Measurements from ENCODE around the gene ADSL. TPM values are rescaled to one million over a fixed set of nuclear protein-coding genes. Genes with fewer than 3 reads are reported as not detected.

ADSL gene
- total and polyA plus RNA-seq, 4 donors: 19.4 to 54.5 (median 39.8) TPM

- TF ChIP-seq REST (IDR thresholded peaks at IDR 0.05) (no peak), ZBTB33 (IDR thresholded peaks at IDR 0.05) (no peak), CTCF (IDR thresholded peaks at IDR 0.05; ENCODE audit: low read depth, low read length, missing input control) (no peak), FOXA2 (IDR thresholded peaks at IDR 0.05) (no peak), HNF4G (IDR thresholded peaks at IDR 0.05) (no peak), ATF3 (IDR thresholded peaks at IDR 0.05) (no peak), EGR1 (IDR thresholded peaks at IDR 0.05; ENCODE audit: low read depth in 2 of 2) (no peak), JUND (IDR thresholded peaks at IDR 0.05) (no peak), FOXA1 (IDR thresholded peaks at IDR 0.05) (no peak), RXRA (IDR thresholded peaks at IDR 0.05) (no peak), HNF4A (conservative IDR thresholded peaks at IDR 0.05) (no peak), RAD21 (IDR thresholded peaks at IDR 0.05) (no peak), SP1 (IDR thresholded peaks at IDR 0.05) (no peak), NR2F2 (IDR thresholded peaks at IDR 0.05) (no peak)
- Histone ChIP-seq H3K9ac (ENCODE audit: low read depth in 1 of 2, low read length in 2 of 2) (no peak overlapping the region), H3K4me3 (ENCODE audit: low read depth in 1 of 3, low read length in 3 of 3) (no peak overlapping the region), H3K27me3 (ENCODE audit: control insufficient read depth in 4 of 4, insufficient read depth in 4 of 4, low read length in 3 of 4) (no peaks in the 10 kb centered on the region), H3K36me3 (ENCODE audit: control insufficient read depth in 4 of 4, insufficient read depth in 3 of 4, low read depth in 1 of 4, low read length in 3 of 4) (peaks cover 0 to 12% (median 8%) of the 10 kb centered on the region in 4 donors), H3K4me1 (ENCODE audit: control insufficient read depth in 4 of 4, insufficient read depth in 4 of 4, low read length in 3 of 4) (no peaks in the 10 kb centered on the region), H3K9me3 (ENCODE audit: control insufficient read depth in 4 of 4, low read length in 3 of 4) (no peaks in the 10 kb centered on the region), H3K27ac (ENCODE audit: low read depth in 1 of 2, low read length in 2 of 2) (no peak overlapping the region)
- no peak for DNase-seq (ENCODE audit: low spot score)
- WGBS: 79% methylated on average over 1 of the region's 1 CpG
These were observed 51.1 kb downstream of the ADSL start for GRCh38 chr22:40397396-40397795.

GRCh38 chr22:40399621-40400020, 53.3 kb downstream of the ADSL start:
- WGBS: 95% methylated on average over 2 of the region's 2 CpGs
- H3K27ac ChIP-seq (ENCODE audit: low read depth in 1 of 2, low read length in 2 of 2): peak overlapping the region in 1 of 2 donors; percentile 10
- H3K27me3 ChIP-seq (ENCODE audit: control insufficient read depth in 4 of 4, insufficient read depth in 4 of 4, low read length in 3 of 4): no peaks in the 10 kb centered on the region
- H3K36me3 ChIP-seq (ENCODE audit: control insufficient read depth in 4 of 4, insufficient read depth in 3 of 4, low read depth in 1 of 4, low read length in 3 of 4): peaks cover 0 to 17% (median 13%) of the 10 kb centered on the region in 4 donors
- no peak overlapping the region for H3K9ac ChIP-seq (ENCODE audit: low read depth in 1 of 2, low read length in 2 of 2)
- no peaks in the 10 kb centered on the region for H3K9me3 ChIP-seq (ENCODE audit: control insufficient read depth in 4 of 4, low read length in 3 of 4)
- no peak overlapping the region for H3K4me3 ChIP-seq (ENCODE audit: low read depth in 1 of 3, low read length in 3 of 3)
- no peaks in the 10 kb centered on the region for H3K4me1 ChIP-seq (ENCODE audit: control insufficient read depth in 4 of 4, insufficient read depth in 4 of 4, low read length in 3 of 4)
- no peak for DNase-seq (ENCODE audit: low spot score)
- no peak for TF ChIP-seq HNF4G (IDR thresholded peaks at IDR 0.05)
- TF ChIP-seq GABPA (IDR thresholded peaks at IDR 0.05 in 1 of 2, conservative IDR thresholded peaks at IDR 0.05 in 1 of 2): no peak
- TF ChIP-seq EGR1 (IDR thresholded peaks at IDR 0.05; ENCODE audit: low read depth in 2 of 2): no peak

Measured in liver (tissue), 9 donors.